ENCODE results near the gene ZBTB42. TPM values are rescaled to one million over a fixed set of nuclear protein-coding genes. Genes with fewer than 3 reads are reported as not detected.
A peak's percentile ranks its signal among the peaks of the same experiment; 100 is the strongest.

ZBTB42 gene
- total and polyA plus RNA-seq, 2 of the 13 experiments (the other 11 are each of a cell fraction or from before 2014, with no cell fraction given): 2.8 to 4.2 TPM

DNA sequence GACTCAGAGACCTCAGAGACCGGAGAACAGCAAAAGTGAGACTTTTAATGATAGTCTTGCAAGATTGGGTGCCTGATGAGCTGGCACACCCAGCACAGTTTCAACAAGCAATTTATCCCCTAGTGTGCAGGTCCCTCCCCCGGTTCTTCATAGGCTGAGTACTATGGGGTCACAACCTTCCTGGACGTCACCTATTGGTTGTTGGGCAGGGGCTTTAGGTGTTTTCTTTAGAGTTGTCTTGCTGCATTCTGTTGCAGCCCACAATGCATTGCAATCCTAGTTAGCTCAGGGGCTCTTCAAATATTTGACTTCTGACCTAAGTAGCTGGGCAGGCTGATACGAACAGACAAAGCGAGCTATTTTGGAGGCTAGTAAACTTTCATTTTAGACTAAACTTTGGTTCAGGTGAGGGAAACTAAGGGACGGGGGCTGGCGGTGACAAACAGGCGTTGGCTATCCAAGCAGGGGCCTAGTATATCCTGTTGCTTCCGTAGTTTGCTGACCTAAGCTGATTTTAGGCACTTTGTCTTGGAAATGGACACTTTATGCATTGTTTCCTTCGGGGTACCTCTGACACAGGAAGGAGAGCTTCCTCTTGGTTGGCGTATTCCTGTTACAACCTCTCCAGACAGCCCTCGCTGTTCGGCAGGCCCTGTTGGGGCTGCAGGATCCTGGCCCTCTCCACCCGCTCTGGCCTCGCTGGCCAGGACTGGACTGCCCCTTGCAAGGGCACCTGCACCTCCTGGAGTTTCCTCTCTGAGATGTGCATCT is 33.9 kb upstream of the ZBTB42 start (continued):
- TF ChIP-seq, protein P1, sequence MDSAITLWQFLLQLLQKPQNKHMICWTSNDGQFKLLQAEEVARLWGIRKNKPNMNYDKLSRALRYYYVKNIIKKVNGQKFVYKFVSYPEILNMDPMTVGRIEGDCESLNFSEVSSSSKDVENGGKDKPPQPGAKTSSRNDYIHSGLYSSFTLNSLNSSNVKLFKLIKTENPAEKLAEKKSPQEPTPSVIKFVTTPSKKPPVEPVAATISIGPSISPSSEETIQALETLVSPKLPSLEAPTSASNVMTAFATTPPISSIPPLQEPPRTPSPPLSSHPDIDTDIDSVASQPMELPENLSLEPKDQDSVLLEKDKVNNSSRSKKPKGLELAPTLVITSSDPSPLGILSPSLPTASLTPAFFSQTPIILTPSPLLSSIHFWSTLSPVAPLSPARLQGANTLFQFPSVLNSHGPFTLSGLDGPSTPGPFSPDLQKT (CRISPR knock-in tag; IDR thresholded peaks at IDR 0.05; ENCODE audit: borderline replicate concordance): no peak
- TF ChIP-seq ARNT (IDR thresholded peaks at IDR 0.05): no peak
- TF ChIP-seq, protein P2, sequence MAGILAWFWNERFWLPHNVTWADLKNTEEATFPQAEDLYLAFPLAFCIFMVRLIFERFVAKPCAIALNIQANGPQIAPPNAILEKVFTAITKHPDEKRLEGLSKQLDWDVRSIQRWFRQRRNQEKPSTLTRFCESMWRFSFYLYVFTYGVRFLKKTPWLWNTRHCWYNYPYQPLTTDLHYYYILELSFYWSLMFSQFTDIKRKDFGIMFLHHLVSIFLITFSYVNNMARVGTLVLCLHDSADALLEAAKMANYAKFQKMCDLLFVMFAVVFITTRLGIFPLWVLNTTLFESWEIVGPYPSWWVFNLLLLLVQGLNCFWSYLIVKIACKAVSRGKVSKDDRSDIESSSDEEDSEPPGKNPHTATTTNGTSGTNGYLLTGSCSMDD (CRISPR knock-in tag; IDR thresholded peaks at IDR 0.05): no peak
- TF ChIP-seq IKZF1 (IDR thresholded peaks at IDR 0.05): no peak
- TF ChIP-seq, protein P3, sequence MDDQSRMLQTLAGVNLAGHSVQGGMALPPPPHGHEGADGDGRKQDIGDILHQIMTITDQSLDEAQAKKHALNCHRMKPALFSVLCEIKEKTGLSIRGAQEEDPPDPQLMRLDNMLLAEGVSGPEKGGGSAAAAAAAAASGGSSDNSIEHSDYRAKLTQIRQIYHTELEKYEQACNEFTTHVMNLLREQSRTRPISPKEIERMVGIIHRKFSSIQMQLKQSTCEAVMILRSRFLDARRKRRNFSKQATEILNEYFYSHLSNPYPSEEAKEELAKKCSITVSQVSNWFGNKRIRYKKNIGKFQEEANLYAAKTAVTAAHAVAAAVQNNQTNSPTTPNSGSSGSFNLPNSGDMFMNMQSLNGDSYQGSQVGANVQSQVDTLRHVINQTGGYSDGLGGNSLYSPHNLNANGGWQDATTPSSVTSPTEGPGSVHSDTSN (CRISPR knock-in tag; IDR thresholded peaks at IDR 0.05; ENCODE audit: borderline replicate concordance): no peak
- TF ChIP-seq, protein P4, sequence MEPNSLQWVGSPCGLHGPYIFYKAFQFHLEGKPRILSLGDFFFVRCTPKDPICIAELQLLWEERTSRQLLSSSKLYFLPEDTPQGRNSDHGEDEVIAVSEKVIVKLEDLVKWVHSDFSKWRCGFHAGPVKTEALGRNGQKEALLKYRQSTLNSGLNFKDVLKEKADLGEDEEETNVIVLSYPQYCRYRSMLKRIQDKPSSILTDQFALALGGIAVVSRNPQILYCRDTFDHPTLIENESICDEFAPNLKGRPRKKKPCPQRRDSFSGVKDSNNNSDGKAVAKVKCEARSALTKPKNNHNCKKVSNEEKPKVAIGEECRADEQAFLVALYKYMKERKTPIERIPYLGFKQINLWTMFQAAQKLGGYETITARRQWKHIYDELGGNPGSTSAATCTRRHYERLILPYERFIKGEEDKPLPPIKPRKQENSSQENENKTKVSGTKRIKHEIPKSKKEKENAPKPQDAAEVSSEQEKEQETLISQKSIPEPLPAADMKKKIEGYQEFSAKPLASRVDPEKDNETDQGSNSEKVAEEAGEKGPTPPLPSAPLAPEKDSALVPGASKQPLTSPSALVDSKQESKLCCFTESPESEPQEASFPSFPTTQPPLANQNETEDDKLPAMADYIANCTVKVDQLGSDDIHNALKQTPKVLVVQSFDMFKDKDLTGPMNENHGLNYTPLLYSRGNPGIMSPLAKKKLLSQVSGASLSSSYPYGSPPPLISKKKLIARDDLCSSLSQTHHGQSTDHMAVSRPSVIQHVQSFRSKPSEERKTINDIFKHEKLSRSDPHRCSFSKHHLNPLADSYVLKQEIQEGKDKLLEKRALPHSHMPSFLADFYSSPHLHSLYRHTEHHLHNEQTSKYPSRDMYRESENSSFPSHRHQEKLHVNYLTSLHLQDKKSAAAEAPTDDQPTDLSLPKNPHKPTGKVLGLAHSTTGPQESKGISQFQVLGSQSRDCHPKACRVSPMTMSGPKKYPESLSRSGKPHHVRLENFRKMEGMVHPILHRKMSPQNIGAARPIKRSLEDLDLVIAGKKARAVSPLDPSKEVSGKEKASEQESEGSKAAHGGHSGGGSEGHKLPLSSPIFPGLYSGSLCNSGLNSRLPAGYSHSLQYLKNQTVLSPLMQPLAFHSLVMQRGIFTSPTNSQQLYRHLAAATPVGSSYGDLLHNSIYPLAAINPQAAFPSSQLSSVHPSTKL (CRISPR knock-in tag; IDR thresholded peaks at IDR 0.05): peak; percentile 37; the same call in 1 of the 2 replicates
- TF ChIP-seq, protein P5, sequence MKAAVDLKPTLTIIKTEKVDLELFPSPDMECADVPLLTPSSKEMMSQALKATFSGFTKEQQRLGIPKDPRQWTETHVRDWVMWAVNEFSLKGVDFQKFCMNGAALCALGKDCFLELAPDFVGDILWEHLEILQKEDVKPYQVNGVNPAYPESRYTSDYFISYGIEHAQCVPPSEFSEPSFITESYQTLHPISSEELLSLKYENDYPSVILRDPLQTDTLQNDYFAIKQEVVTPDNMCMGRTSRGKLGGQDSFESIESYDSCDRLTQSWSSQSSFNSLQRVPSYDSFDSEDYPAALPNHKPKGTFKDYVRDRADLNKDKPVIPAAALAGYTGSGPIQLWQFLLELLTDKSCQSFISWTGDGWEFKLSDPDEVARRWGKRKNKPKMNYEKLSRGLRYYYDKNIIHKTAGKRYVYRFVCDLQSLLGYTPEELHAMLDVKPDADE (CRISPR knock-in tag; IDR thresholded peaks at IDR 0.05): no peak
- TF ChIP-seq ZNF224 (CRISPR knock-in tag; IDR thresholded peaks at IDR 0.05): no peak
- TF ChIP-seq TGIF2 (CRISPR knock-in tag; IDR thresholded peaks at IDR 0.05): no peak; the same call in 1 of the 2 replicates
- TF ChIP-seq, protein P6, sequence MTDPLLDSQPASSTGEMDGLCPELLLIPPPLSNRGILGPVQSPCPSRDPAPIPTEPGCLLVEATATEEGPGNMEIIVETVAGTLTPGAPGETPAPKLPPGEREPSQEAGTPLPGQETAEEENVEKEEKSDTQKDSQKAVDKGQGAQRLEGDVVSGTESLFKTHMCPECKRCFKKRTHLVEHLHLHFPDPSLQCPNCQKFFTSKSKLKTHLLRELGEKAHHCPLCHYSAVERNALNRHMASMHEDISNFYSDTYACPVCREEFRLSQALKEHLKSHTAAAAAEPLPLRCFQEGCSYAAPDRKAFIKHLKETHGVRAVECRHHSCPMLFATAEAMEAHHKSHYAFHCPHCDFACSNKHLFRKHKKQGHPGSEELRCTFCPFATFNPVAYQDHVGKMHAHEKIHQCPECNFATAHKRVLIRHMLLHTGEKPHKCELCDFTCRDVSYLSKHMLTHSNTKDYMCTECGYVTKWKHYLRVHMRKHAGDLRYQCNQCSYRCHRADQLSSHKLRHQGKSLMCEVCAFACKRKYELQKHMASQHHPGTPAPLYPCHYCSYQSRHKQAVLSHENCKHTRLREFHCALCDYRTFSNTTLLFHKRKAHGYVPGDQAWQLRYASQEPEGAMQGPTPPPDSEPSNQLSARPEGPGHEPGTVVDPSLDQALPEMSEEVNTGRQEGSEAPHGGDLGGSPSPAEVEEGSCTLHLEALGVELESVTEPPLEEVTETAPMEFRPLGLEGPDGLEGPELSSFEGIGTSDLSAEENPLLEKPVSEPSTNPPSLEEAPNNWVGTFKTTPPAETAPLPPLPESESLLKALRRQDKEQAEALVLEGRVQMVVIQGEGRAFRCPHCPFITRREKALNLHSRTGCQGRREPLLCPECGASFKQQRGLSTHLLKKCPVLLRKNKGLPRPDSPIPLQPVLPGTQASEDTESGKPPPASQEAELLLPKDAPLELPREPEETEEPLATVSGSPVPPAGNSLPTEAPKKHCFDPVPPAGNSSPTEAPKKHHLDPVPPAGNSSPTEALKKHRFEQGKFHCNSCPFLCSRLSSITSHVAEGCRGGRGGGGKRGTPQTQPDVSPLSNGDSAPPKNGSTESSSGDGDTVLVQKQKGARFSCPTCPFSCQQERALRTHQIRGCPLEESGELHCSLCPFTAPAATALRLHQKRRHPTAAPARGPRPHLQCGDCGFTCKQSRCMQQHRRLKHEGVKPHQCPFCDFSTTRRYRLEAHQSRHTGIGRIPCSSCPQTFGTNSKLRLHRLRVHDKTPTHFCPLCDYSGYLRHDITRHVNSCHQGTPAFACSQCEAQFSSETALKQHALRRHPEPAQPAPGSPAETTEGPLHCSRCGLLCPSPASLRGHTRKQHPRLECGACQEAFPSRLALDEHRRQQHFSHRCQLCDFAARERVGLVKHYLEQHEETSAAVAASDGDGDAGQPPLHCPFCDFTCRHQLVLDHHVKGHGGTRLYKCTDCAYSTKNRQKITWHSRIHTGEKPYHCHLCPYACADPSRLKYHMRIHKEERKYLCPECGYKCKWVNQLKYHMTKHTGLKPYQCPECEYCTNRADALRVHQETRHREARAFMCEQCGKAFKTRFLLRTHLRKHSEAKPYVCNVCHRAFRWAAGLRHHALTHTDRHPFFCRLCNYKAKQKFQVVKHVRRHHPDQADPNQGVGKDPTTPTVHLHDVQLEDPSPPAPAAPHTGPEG (CRISPR knock-in tag; IDR thresholded peaks at IDR 0.05): no peak
- no peak for TF ChIP-seq MYNN (CRISPR knock-in tag; IDR thresholded peaks at IDR 0.05; ENCODE audit: low read depth)

Data from HepG2 (cell line).